OCI-M2 (cell line): ENCODE measurements around the gene HES3.
"Not testable (repeated sequence)": the region's sequence is repeated elsewhere in the genome, so short reads cannot be mapped to it uniquely, and the experiment has no call there.

Source experiments
- DNase-seq: peaks from one replicate; lab custom pipeline; 2025; ENCODE audit not compliant: unreplicated experiment; lab: John Stamatoyannopoulos, UW

The HES3 gene

DNA sequence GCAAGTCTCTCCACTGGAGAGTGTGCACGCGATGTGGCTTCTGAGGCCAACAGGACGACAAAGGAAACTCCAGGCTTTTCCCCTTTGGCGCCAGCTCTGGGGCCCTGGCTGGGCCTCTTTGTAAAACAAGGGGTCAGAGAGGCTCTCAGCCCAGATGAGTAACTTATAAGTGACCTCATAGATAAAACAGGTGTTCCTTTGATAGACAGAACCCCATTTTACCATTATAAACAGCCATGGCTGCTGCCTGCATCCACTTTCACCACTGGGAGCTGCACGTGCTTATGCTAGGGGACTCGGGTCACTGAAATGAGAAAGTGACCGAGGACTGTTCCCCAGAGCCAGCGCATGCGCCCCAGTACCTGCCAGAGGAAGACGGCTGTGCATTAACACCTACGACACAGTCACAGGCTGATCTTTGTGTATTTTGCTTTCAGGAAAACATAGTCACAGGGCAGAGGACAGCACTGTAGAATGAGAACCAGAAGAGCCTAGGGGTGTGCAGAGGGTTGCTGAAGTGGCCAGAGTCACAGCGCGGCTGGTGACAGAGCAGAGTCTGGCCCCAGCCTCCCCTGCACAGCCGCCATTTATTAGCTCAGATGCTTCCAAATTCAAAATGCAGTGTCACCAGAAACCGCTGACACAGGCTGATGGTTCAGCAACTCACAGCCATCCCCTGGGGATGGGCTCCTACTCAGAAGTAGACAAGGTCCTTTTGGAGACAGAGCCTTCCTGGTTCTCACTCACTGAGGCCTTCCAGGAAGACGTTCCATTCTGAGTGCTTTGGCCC lies 25.4 kb upstream of the HES3 start:
- DNase-seq, result no peak

DNA sequence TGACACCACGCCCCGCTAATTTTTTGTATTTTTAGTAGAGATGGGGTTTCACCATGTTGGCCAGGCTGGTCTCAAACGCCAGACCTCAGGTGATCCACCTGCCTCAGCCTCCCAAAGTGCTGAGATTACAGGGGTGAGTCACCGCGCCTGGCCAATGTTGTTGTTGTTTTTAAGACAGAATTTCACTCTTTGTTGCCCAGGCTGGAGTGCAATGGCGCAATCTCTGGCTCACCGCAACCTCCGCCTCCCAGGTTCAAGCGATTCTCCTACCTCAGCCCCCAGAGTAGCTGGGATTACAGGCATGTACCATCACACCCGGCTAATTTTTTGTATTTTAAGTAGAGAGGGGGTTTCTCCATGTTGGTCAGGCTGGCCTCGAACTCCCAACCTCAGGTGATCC lies 24.3 kb upstream of the HES3 start:
- DNase-seq, result not testable (repeated sequence)

DNA sequence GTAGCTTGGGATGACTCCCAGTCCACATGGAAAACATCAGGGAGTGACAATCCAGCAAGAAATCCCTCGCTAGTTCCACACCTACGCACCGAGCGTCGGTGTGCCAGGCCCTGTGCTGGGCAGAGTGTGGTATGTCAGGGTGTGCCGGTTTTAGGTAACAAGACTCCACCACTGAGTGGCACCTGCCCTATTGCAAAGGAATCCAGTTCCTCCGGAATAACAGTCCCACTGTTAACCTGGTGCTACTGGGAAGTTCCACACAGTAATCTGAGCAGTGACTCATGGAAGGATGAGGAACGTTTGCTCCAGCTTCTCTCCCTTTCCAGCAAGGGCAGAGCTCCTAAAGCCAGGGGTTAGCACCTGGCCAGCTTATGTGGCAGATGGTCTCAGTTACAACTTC lies 23.7 kb upstream of the HES3 start:
- DNase-seq, result no peak

DNA sequence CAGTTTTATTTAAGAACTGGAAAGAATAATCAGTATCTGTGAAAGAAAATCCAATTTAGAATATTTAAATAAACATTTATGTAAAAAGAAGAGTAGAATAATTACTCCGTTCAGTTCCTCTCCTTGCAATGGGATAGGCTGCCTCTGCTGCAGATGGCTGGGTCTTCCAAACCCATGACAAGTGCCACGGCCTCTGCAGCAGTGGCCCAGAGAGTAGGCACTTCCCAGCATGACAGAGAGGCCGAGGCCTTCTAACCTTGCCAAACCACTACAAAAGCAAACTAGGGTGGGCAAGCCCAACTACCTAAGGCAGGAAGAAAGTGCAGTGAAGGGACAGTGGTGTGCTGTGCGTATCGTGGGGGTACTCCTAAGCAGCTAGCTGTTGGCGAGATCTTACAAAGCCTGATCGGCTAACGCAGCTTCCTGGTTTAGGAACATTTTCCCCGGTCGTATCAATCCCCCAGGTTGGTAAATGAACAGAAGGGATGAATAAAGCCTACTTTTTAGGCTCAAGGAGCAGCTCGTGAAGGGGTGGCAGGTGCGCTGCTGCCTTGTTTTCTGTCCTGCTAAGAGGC lies 22.7 kb upstream of the HES3 start:
- no peak for DNase-seq

DNA sequence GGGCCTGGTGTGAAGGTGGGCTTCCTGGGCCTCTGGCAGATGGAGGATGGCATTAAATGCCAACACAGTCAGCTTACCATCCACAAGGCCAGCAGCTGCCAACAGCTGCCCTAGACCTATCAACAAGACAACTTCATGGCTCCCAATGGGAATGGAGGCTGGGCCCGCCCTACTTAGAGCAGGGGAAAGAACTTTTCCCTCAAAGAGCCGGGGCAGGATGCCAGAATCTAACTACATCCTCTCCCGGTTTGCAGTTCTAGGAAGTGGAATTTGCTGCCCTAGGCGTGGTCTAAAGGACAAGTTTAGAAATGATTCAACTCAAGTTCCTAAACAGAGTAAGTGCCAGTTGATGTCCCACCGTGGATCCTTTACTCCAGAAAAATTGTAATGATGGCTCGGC lies 21.3 kb upstream of the HES3 start:
- no peak for DNase-seq

DNA sequence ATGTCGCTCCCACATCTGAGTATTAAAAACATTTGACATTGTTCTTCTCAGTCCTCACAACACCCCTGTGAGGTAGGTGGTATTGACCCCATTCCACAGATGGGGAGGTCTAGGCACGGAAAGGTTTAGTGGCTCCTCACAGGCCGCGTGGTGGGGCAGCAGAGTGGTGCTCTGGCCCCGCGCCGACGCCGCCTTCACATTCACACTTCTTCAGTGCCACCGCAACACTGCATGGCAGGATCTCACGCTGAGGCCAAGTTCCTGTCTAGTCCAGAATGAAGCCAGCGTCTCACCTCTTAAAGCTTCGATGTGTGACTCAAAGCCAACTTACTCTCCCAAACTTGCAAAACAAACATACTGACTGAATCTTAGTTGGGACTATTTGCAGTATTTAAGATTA lies 20.4 kb upstream of the HES3 start:
- DNase-seq, result no peak

DNA sequence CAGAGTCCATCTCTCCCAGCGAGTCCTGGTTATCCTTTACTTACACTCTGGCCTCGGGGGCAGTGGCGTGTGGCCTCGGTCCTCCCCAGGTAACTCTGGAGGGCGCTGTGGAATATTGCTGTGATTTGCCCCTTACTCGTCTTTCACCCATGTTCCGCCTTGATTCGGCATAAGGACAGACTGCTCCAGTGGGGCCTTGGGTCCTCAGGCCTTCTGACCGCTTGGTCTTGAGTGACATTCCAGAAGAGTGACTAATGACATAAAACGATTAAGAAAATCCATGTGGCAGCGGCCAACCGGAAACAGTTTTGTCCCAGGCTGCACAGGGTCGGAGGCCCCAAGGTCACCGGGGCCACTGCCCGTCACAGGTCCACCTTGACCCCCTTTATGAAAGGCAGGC lies 19.3 kb upstream of the HES3 start:
- no peak for DNase-seq

DNA sequence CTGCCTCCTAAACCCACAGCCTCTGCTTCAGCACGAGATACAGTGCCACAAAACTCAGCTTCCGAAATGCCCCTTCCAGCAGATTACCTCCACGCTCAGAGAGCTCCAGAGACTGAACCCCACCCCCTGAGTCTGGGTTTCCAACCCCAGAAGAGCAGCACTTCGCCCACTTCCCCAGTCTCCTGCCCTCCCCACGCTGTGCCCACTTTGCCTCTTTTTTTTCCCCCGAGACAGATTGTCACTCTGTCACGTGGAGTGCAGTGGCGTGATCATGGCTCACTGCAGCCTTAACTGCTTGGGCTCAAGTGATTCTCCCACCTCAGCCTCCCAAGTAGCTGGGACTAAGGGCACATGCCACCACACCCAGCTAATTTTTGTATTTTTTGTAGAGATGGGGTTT lies 18.3 kb upstream of the HES3 start:
- no peak for DNase-seq

DNA sequence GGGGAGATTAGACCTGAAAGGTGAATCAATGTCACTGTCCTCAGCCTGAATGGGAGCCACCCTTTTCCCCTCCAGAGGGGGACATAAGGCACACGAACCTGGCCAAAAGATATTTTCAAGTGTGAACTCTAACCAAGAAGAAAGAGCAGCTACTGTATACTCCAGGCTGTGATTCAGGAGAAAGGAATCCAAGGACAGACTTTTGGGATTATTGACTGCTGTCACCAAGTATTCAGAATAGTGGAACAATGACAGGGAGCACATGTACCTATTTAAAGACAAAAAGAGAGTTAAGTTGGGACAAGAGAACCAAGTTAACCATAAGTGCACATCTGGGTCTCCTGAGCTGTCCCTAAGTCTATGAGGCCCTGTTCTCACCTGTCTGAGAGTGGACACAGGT lies 10.6 kb upstream of the HES3 start:
- DNase-seq, result no peak

DNA sequence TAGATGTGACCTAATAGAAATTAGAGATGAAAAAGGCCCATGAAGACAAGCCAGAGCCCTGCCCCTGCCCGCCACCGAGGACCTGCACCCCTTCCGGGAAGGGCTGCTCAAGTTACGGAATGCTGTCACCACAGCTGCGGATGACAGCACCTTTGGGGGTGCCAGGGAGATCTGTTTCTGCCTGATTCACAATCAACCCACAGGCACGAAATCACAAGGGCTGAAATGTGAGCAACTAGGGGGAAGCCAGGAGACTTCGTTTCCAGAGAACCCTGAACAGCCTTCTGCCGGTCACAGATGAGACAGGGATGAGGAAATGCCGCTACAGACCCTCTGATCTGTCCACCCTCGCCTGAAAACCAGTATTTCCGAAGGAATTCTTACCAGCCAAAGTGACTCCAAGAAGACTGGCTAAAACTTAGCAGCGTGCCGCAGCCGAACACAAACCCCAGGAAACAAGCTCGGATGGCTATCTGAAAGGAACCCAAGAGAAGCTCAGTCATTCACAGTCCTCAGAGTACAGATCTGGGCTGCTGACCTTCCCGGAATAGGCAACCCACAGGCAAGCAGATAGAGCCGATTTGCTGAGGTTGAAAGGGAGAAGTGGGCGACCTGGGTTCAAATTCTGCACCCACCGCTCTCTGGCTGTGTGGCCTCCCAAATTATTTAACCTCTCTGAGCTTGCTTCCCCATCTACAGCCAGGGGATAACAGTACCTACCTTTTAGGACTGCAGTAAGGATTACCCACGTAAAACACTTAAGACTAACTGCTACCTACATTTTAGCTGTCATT lies 9.3 kb upstream of the HES3 start:
- DNase-seq, result no peak

DNA sequence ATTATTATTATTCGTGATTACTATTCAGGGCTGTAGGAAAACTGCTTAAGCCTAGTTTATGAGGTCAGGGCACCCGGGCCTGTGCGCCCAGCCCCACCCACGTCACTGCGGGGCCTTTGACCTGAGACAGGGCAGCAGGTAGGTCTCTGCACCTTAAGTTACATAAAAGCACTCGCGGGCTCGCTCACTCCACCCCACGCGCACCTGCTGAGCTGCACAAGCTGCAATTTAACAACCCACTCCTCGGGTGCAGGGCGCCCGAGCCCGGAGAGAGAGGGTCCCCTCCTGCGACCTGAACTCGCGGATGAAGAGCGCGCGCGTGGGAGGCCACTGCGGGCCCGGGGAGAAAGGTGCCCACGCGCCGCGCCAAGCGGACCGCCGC lies 8.7 kb upstream of the HES3 start:
- no peak for DNase-seq

DNA sequence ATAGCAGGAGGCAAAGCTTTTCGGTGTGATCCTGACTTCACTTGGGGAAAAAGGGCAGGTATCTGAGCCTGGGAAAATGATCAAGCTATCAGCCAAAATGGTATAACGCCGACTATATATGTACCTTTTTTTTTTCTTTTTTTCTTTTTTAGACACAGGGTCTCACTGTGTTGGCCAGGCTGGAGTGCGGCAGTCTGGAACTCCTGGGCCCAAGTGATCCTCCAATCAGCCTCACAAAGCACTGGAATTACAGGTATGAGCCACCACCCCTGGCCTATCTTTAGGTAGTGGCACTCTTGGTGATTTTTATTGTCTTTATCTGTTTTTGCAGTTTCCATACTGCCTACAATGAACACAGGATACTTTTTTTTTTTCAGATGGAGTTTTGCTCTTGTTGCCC lies 6.9 kb upstream of the HES3 start:
- DNase-seq, result no peak

DNA sequence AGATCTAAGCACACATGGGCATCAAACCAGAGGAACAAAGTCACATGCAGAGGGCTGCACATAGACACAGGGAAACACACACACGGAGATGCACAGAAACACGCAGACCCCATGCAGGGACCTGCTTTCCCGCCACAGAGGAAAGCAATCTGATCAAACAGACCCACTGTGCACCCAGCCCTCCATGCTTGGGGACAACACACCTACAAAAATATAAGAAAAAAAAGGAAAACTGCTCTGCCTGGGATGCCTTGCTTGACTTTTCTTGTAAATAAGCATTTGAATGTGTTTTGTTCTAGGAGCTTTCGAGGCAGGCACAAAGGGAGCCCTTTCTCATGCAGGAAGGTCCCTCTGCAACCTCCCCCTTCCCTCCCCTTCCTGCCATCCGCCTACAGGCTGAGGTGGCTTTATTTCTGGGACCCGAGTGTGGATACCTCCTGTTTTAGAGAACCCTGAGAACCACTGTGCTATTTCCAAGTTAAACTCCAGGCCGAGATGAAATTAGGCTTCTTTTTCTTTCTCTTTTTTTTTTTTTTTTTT lies 4.7 kb upstream of the HES3 start:
- no peak for DNase-seq

DNA sequence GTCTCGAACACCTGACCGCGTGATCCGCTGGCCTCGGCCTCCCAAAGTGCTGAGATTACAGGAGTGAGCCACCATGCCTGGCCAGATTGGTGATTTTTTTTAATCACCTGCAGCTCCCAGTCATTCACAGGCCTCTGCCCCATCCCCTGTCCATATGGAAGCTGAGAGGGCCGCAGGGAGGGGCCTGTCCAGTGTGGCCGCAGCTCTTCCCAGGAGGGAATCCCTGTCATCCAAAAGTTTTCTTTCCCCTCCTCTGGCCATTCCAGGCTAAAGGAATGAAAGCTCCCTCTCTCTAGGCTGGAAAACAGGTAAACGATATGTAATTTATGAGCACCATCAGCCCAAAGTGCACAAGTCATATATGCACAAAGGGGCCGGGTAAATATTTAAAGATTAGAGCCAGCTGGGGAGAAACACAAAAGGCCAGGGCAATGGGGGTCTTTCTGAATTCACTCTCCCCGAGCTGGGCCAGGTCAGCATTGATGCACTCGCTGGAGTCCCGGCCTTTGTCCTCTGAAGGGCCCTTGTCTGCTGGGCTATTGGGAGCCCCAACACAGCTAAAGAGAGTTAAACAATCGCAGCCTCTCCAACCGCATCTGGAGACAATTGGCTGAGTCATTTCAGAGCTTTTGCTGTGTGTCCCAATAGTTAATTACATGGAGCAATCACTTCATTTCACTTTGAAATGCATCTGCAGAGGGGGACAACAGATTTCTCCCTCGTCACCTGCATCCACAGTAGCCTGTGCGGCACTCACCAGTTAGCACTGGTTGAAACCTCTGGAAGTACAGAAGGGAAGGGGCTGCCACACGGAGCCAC lies 3.8 kb upstream of the HES3 start:
- no peak for DNase-seq

DNA sequence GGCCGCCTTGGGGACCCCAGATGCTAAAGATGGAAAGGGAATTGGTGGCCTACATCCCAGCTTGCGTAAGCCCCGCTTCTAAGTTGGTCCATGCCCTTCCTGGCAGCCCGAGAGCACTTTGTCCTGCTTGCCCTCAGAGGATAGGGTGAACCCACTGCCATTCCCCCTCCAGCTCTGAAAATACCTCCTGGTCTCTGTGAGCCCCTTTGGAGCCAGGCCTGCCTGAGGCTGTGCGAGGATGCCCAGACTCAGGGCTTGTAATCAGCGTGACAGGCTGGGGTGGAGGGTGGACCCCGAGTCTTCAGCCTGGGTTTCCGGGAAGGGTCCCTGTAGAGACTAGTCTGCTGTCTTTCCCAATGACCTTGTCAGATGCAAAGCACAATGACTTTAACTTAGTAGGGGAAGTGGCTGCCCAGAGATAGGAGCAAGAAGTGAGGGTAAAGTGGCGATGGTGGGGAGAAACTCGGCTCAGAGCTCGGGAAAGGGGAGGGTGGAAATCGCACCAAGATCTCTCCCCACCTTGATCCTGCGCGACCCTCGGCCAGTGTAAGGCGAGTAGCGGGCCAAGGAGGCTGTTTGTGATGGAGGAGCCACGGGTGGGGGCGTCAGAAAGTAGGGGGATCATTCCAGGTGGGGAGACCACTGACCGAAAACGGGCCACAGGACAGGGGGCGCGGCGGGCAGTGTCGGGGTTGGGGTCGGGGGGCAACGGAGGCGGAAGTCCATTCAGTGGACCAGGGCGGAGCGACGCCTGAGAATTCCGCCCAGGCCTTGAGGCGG lies 2.7 kb upstream of the HES3 start:
- no peak for DNase-seq

DNA sequence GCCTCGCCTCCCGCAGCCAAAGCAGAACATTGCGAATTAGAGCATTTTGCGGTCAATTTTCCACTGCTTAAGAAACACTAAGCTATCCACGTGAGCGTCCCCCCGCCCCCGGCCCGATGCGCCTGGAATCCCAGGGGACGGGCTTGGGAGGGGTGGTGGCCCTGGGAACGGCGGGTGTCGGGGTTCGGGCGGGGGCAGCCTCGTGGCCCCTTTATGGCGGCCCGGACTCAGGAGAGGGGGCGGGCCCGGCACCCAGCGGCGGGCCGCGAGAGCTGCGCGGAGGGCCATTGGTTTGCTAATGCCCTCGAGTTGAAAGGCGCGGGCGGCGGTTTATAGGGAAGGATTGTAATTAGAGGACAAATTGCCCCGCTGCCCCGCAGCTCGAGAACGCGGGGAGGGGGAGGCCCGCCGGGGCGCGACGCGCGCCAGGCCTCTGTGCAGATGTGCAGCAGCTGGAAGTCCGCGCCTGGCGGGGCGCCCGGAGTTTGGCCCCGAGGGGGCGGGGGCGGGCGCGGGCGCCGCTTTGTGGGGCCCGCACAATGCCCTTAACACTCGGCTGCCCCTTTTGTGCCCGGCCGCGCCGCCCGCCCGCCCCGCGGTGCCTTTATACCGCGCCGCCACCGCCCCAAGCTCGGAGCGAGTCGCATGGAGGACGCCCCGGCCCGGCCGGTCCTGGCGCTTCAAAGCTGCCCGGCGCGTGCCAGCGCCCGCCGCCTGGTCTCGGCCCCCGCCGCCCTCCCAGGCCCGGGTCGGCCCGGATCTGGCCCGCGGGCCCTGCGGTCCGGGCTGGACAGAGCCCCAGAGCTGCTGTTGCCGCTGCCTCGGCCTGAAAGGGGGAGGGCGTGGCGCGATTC lies 1.9 kb upstream of the HES3 start:
- no peak for DNase-seq

DNA sequence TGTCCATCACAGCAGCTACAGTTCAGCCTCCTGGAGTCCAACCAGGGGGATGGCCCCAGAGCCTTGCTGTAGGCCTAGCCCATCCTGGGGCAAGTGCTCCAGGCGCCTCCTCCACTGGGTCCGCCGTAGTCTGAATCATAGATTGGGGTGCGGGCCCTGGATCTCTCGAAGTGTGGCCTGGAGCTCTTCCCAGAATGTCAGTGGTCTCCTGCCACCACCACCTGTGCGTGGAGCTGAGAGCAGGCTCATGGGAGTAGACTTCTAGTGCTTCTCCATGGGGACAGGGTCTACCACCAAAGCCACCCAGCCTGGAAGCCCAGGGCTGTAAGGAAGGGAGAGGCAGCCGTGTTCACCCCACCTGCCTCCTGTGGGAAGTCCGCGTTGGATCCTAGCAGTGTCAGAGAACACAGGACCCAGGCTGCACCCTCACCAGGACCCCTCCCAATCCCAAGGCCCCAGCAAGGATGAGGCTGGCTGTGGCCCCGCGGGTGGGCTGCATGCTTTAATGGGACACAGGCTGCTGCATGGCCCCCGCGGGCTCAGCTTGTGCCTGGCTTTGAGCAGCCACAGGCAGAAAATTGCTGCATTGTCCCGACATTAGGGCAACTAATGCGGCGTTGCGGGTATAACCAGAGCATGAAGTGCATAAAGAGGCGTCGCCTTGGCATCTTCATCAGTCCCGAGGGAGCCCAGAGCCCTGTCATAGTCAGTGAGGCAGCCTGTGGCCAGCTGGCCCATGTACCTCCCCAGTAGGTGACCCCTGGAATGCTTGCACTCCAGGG lies 735 bp upstream of the HES3 start:
- no peak for DNase-seq

DNA sequence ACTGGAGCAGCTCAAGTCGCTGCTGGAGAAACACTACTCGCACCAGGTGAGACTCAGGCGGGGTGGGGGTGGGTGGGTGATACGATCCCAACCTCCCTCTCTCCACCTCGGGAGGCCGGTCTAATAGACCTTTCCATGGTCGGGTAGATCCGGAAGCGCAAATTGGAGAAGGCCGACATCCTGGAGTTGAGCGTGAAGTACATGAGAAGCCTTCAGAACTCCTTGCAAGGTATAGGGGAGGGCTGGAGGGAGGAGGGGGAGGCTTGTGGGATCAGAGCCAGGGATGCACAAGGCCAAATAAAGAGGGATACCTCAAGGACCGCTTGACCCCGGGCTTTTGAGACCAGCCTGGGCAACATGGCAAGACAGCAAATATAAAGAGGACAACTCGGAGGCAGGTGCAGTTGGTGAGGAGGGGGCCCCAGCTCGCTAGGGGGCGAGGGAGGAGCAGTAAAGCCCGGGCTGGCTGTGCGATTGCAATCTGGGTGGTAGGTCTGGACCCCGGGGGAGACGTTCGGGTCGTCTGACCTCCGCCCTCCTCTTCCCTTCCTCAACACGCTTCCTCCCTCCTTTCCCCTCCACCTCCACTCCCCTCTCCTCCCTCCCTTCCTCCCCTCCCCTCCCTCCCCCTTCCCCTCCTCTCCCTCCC lies 546 bp downstream of the HES3 start:
- no peak for DNase-seq
